HepG2 (cell line): ENCODE data around the gene HDLBP. TPM values are rescaled to one million over a fixed set of nuclear protein-coding genes. Genes with fewer than 3 reads are reported as not detected.

Experiments
- FOXA3 ChIP-seq: IDR thresholded peaks from 2 replicates; pipeline ENCODE4 v1.6.1; 2016; ENCODE audit warnings: missing genetic modification reagents, missing compliant biosample characterization
- GABPA ChIP-seq, 2 experiments: IDR thresholded peaks; 2 replicates each; pipeline ENCODE4 v1.6.1; 2011 to 2016; ENCODE audit warnings: low read depth in 2 of 2, low read length in 1 of 2, missing biosample characterization in 1 of 2, missing genetic modification characterization in 1 of 2
- GATAD2A ChIP-seq: IDR thresholded peaks from 2 replicates; pipeline ENCODE4 v1.6.1; 2016
- HNF4A ChIP-seq: sonication (generic); formaldehyde crosslinking; IDR thresholded peaks from 2 replicates; pipeline ENCODE4 v1.4.0; 2020; ENCODE audit warnings: missing genetic modification reagents
- HOXA3 ChIP-seq: sonication (generic); formaldehyde crosslinking; IDR thresholded peaks from 2 replicates; pipeline ENCODE4 v1.5.0; 2020; ENCODE audit warnings: missing genetic modification reagents
- IRX3 ChIP-seq: sonication (generic); formaldehyde crosslinking; IDR thresholded peaks from 2 replicates; pipeline ENCODE4 v1.8.1; 2023; ENCODE audit warnings: mild to moderate bottlenecking, low read depth, missing genetic modification reagents, borderline replicate concordance
- SATB2 ChIP-seq: sonication (generic); formaldehyde crosslinking; IDR thresholded peaks from 2 replicates; pipeline ENCODE4 v1.5.0; 2020; ENCODE audit warnings: missing genetic modification reagents
- SIX1 ChIP-seq: sonication (generic); formaldehyde crosslinking; IDR thresholded peaks from 2 replicates; pipeline ENCODE4 v1.4.0; 2020; ENCODE audit warnings: missing genetic modification reagents, borderline replicate concordance
- SRF ChIP-seq: IDR thresholded peaks from 2 replicates; pipeline ENCODE4 v1.6.1; 2011; ENCODE audit warnings: mild to moderate bottlenecking, low read depth, low read length, moderate library complexity
- TCF7 ChIP-seq: sonication (generic); IDR thresholded peaks from 2 replicates; pipeline ENCODE4 v1.6.1; 2016; ENCODE audit warnings: antibody characterized with exemption, low read depth
- ZBTB38 ChIP-seq: sonication (generic); formaldehyde crosslinking; IDR thresholded peaks from 2 replicates; pipeline ENCODE4 v1.5.1; 2020; ENCODE audit warnings: mild to moderate bottlenecking, missing genetic modification reagents
- ZNF777 ChIP-seq: sonication (generic); formaldehyde crosslinking; IDR thresholded peaks from 2 replicates; pipeline ENCODE4 v1.4.0; 2020; ENCODE audit warnings: missing genetic modification reagents
- polyA plus RNA-seq, 8 experiments: library from polyadenylated mRNA; depleted of rRNA in 3 of 8; stranded (reverse) in 7 of 8; unstranded in 1 of 8; fragments of >200 nt; fragmentation: Illumina TruSeq in 4 of 8; extraction: Trizol in 4 of 8; gene quantifications; 2 replicates each; pipeline versions ENCODE4 v1.2.1 to v1.2.3, GENCODE V29; 2011 to 2016; ENCODE audit warnings: low read depth in 4 of 8, missing spikeins in 1 of 8, mixed read lengths in 1 of 8; ENCODE audit not compliant: insufficient read depth in 1 of 8
- total RNA-seq, 5 experiments: library from RNA; depleted of rRNA; stranded (reverse); fragments of >200 nt; fragmentation: Illumina TruSeq; extraction: Trizol; gene quantifications; 2 replicates each; pipeline ENCODE4 v1.2.3, GENCODE V29; 2016; ENCODE audit warnings: low read depth in 1 of 5
- TF ChIP-seq, protein P1 (sequence below): IDR thresholded peaks from 2 replicates; pipeline ENCODE4 v1.6.1; 2018; ENCODE audit warnings: missing genetic modification reagents, mild to moderate bottlenecking, missing compliant biosample characterization
- TF ChIP-seq, protein P2 (sequence below): sonication (generic); formaldehyde crosslinking; IDR thresholded peaks from 2 replicates; pipeline ENCODE4 v1.5.1; 2020; ENCODE audit warnings: missing genetic modification reagents, mild to moderate bottlenecking, borderline replicate concordance
- TF ChIP-seq, protein P3 (sequence below): sonication (generic); formaldehyde crosslinking; IDR thresholded peaks from 2 replicates; pipeline ENCODE4 v1.5.1; 2020; ENCODE audit warnings: mild to moderate bottlenecking, missing genetic modification reagents, moderate library complexity
- TF ChIP-seq, protein P4 (sequence below): sonication (generic); formaldehyde crosslinking; IDR thresholded peaks from 2 replicates; pipeline ENCODE4 v1.5.0; 2020; ENCODE audit warnings: mild to moderate bottlenecking, missing genetic modification reagents
- TF ChIP-seq, protein P5 (sequence below): sonication (generic); formaldehyde crosslinking; conservative IDR thresholded peaks from 2 replicates; pipeline ENCODE4 v1.8.0; 2022; ENCODE audit warnings: mild to moderate bottlenecking, moderate library complexity, missing genetic modification reagents
- TF ChIP-seq, protein P6 (sequence below): sonication (generic); formaldehyde crosslinking; IDR thresholded peaks from 2 replicates; pipeline ENCODE4 v1.5.0; 2020; ENCODE audit warnings: missing genetic modification reagents

HDLBP gene
- total and polyA plus RNA-seq, 2 of the 13 experiments (the other 11 are each of a cell fraction or from before 2014, with no cell fraction given), result 464 to 707 TPM

DNA sequence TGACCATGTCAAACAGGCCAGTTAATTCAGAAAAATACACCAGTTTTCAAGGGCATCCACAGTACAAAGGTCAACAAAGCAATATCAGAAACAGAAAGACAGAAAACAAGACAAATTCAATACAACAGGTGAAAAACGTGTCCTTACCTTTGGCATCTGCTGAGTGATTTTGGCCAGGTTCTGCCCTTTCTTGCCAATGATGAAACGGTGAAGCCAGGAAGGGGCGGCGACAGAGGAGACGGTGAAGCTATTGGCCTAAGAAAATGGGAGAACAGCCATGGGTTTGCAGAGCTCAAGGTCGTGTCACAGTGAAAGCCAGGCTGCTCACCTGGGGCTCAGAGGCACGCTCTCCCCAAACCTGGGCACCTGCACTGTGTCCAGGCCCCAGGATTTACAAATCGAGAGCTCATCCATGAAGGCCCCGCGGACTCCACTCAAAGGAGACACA lies 60.5 kb downstream of the HDLBP start (continued):
- TF ChIP-seq GABPA (IDR thresholded peaks at IDR 0.05; ENCODE audit: low read depth, low read length) (no peak), GABPA (CRISPR knock-in tag; IDR thresholded peaks at IDR 0.05; ENCODE audit: low read depth) (0 out of 2 replicates have a peak, but pooled peaks have one; percentile 13), SRF (no peak), TCF7 (no peak), IRX3 (no peak), FOXA3 (CRISPR knock-in tag) (peak; percentile 19; the same call in 1 of the 2 replicates), SATB2 (CRISPR knock-in tag) (no peak), SIX1 (no peak), HOXA3 (no peak), ZNF777 (CRISPR knock-in tag) (no peak), HNF4A (CRISPR knock-in tag) (peak; percentile 58), GATAD2A (CRISPR knock-in tag) (peak; percentile 13; the same call in 1 of the 2 replicates), ZBTB38 (CRISPR knock-in tag) (peak; percentile 67; the same call in 1 of the 2 replicates)
- TF ChIP-seq, protein P1, sequence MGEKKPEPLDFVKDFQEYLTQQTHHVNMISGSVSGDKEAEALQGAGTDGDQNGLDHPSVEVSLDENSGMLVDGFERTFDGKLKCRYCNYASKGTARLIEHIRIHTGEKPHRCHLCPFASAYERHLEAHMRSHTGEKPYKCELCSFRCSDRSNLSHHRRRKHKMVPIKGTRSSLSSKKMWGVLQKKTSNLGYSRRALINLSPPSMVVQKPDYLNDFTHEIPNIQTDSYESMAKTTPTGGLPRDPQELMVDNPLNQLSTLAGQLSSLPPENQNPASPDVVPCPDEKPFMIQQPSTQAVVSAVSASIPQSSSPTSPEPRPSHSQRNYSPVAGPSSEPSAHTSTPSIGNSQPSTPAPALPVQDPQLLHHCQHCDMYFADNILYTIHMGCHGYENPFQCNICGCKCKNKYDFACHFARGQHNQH (CRISPR knock-in tag), result no peak
- TF ChIP-seq, protein P2, sequence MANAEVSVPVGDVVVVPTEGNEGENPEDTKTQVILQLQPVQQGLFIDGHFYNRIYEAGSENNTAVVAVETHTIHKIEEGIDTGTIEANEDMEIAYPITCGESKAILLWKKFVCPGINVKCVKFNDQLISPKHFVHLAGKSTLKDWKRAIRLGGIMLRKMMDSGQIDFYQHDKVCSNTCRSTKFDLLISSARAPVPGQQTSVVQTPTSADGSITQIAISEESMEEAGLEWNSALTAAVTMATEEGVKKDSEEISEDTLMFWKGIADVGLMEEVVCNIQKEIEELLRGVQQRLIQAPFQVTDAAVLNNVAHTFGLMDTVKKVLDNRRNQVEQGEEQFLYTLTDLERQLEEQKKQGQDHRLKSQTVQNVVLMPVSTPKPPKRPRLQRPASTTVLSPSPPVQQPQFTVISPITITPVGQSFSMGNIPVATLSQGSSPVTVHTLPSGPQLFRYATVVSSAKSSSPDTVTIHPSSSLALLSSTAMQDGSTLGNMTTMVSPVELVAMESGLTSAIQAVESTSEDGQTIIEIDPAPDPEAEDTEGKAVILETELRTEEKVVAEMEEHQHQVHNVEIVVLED (CRISPR knock-in tag), result no peak
- TF ChIP-seq, protein P3, sequence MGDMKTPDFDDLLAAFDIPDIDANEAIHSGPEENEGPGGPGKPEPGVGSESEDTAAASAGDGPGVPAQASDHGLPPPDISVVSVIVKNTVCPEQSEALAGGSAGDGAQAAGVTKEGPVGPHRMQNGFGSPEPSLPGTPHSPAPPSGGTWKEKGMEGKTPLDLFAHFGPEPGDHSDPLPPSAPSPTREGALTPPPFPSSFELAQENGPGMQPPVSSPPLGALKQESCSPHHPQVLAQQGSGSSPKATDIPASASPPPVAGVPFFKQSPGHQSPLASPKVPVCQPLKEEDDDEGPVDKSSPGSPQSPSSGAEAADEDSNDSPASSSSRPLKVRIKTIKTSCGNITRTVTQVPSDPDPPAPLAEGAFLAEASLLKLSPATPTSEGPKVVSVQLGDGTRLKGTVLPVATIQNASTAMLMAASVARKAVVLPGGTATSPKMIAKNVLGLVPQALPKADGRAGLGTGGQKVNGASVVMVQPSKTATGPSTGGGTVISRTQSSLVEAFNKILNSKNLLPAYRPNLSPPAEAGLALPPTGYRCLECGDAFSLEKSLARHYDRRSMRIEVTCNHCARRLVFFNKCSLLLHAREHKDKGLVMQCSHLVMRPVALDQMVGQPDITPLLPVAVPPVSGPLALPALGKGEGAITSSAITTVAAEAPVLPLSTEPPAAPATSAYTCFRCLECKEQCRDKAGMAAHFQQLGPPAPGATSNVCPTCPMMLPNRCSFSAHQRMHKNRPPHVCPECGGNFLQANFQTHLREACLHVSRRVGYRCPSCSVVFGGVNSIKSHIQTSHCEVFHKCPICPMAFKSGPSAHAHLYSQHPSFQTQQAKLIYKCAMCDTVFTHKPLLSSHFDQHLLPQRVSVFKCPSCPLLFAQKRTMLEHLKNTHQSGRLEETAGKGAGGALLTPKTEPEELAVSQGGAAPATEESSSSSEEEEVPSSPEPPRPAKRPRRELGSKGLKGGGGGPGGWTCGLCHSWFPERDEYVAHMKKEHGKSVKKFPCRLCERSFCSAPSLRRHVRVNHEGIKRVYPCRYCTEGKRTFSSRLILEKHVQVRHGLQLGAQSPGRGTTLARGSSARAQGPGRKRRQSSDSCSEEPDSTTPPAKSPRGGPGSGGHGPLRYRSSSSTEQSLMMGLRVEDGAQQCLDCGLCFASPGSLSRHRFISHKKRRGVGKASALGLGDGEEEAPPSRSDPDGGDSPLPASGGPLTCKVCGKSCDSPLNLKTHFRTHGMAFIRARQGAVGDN (CRISPR knock-in tag), result peak; percentile 44; the same call in 1 of the 2 replicates
- TF ChIP-seq, protein P4, sequence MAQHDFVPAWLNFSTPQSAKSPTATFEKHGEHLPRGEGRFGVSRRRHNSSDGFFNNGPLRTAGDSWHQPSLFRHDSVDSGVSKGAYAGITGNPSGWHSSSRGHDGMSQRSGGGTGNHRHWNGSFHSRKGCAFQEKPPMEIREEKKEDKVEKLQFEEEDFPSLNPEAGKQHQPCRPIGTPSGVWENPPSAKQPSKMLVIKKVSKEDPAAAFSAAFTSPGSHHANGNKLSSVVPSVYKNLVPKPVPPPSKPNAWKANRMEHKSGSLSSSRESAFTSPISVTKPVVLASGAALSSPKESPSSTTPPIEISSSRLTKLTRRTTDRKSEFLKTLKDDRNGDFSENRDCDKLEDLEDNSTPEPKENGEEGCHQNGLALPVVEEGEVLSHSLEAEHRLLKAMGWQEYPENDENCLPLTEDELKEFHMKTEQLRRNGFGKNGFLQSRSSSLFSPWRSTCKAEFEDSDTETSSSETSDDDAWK, result no peak
- TF ChIP-seq, protein P5, sequence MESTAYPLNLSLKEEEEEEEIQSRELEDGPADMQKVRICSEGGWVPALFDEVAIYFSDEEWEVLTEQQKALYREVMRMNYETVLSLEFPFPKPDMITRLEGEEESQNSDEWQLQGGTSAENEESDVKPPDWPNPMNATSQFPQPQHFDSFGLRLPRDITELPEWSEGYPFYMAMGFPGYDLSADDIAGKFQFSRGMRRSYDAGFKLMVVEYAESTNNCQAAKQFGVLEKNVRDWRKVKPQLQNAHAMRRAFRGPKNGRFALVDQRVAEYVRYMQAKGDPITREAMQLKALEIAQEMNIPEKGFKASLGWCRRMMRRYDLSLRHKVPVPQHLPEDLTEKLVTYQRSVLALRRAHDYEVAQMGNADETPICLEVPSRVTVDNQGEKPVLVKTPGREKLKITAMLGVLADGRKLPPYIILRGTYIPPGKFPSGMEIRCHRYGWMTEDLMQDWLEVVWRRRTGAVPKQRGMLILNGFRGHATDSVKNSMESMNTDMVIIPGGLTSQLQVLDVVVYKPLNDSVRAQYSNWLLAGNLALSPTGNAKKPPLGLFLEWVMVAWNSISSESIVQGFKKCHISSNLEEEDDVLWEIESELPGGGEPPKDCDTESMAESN, result no peak
- TF ChIP-seq, protein P6, sequence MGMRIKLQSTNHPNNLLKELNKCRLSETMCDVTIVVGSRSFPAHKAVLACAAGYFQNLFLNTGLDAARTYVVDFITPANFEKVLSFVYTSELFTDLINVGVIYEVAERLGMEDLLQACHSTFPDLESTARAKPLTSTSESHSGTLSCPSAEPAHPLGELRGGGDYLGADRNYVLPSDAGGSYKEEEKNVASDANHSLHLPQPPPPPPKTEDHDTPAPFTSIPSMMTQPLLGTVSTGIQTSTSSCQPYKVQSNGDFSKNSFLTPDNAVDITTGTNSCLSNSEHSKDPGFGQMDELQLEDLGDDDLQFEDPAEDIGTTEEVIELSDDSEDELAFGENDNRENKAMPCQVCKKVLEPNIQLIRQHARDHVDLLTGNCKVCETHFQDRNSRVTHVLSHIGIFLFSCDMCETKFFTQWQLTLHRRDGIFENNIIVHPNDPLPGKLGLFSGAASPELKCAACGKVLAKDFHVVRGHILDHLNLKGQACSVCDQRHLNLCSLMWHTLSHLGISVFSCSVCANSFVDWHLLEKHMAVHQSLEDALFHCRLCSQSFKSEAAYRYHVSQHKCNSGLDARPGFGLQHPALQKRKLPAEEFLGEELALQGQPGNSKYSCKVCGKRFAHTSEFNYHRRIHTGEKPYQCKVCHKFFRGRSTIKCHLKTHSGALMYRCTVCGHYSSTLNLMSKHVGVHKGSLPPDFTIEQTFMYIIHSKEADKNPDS (CRISPR knock-in tag), result no peak
